Measurements from ENCODE around the gene OSBPL2.

Gene OSBPL2

DNA sequence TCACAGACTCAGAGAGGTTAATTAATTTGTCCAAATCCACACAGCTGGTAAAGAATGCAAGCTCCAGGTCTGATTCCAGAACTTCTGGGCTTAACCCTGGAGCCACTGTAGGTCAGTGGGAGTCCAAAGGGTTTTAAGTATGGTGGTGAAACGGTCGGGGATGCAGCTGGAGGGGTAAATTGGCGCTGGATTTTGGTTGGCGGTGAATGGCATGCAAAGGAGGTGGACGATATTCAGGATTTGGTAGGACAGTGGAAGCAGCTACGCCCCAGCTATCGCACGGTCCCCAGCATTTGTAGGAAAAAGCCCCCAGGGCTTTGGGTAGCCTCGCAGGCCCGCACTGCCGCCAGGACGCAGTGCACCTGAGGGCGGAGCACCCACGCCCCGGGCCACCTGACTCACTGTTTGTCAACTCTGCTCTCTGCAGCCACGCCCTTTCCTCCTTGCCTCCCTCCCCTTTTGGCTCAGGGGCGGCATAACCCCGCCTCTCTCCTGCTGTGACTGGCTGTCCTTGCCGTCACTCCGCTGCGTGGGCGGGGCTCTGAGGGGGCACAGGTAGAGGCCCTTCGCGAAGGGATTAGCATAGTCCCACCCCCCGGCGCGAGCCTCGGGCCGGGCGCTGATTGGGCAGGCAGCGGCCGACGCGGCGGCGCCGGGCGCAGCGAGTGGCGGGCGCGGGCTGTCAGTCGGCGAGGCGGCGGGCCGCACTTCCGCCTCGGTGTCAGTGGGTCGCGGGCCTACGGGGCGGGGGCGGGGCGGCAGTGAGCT lies at the start of gene OSBPL2:
Gene OSBPL2, plus strand, starts transcription at position 721 of the 768 bp plus-strand sequence. CDS start 17,664 bp downstream, outside the sequence.
- H3K4me3 Mint-ChIP-seq = peak within 1 kb of the TSS; percentile 81
- H3K4me1 Mint-ChIP-seq = peaks cover 43% of the 10 kb centered on the region
- ATAC-seq = peak; percentile 99

DNA sequence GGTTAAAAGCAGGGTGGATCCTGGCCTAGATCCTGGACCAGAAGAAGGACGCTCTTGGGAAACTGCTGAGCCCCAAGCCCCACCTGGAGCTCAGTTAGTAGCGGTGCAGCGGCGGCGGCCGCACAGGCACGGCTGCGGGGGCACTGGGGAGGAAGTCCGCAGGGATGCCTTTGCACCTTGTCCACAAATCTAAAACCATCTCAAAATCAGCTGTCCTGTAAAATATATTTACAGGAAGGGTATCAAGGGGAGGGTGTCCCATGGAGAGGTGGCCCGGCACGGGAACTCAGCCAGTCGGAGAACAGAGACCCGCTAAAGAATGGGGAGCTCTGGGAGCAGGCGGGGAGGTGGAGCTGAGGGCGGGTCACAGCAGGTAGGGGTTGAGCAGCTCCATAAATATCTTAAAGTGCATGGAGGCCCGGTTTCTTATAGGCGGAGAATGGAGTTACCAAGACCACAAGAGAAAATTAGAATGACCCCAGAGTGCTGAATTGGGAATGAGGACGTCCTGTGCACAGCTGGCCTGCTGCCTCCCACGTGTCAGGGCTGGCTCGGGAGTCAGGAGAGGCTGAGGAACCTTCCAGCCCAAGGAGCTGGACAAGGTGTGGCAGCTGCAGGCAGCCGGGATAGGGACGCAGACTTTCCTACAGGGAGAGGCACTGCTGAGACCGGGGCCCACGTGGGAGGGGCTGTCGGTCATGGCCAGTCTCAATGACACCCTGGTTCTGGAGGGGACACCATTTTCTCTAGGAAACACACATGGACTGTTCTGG lies 47.5 kb upstream of the OSBPL2 start:
- H3K27me3 Mint-ChIP-seq = no peaks in the 10 kb centered on the region

More for the DNA sequence above, at the start of gene OSBPL2:
- Mint-ChIP-seq H3K9me3 (no peaks in the 10 kb centered on the region), H3K27me3 (no peaks in the 10 kb centered on the region), H3K27ac (peak within 1 kb of the TSS; percentile 92), H3K36me3 (peaks cover 6% of the 10 kb centered on the region)

DNA sequence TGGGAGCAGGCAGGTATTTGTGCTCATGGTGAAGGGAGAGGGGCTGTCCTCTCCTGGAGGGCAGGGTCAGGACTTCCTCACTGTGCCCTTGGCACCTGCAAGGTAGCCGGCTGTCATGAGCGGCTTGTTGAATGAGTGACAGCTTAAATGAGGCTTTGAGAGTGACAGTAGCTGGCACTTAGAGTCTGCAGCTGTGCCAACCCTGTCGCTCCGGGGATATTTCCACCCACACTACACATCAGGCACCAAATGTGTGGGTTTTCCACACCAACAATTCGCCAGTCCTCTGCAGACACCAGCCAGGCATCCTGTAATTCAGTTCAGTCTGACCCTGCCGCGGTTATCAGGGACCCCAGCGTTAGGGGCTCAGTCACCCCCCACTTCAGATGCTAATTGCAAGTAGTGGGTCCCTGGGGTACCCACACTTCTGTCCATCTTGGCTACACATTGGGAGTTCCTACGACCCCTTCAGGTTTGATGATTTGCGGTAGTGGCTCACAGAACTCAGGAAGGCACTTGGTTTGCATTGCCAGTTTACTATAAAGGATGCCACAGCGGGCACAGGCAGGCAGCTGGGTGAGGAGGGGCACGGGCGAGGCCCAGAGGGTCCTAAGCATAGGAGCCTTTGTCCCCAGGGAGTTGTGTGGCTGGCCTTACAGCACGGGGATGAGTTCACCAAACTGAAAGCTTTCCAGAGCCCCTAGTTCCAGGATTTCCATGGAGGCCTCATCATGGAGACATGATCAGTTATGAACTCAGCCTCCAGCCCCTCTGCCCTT lies 46.4 kb upstream of the OSBPL2 start:
- Mint-ChIP-seq H3K4me3 (no peak overlapping the region), H3K27ac (no peak overlapping the region), H3K27me3 (no peaks in the 10 kb centered on the region), H3K9me3 (no peaks in the 10 kb centered on the region), H3K36me3 (peaks cover 27% of the 10 kb centered on the region), H3K4me1 (peaks cover 18% of the 10 kb centered on the region)
- no peak for ATAC-seq

More for the DNA sequence above, 47.5 kb upstream of the OSBPL2 start:
- no peak for ATAC-seq
- Mint-ChIP-seq H3K27ac (no peak overlapping the region), H3K9me3 (no peaks in the 10 kb centered on the region), H3K4me1 (peaks cover 26% of the 10 kb centered on the region), H3K36me3 (peaks cover 26% of the 10 kb centered on the region), H3K4me3 (no peak overlapping the region)

DNA sequence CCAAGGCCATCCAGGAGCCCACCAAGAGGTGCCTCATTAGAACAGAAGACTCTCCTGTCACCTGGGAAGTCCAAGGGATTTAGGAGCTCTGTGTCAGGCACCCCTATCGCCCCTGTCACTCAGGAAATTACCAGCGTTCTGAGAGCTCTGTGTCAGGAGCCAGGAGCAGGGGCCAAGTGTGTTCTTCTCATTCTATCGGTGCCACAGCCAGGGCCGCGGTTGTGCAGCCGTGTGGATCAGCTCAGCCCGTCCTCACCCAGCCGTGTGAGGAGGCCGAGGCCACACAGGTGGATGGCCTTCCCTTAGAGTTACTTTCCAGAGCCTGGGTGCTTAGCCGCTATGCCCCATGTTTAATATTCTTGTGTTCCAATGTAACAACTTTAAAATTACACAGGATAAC lies 45.7 kb upstream of the OSBPL2 start:
- H3K4me3 Mint-ChIP-seq = no peak overlapping the region
- H3K4me1 Mint-ChIP-seq = peaks cover 12% of the 10 kb centered on the region
- no peak overlapping the region for H3K27ac Mint-ChIP-seq
- H3K9me3 Mint-ChIP-seq = no peaks in the 10 kb centered on the region
- H3K27me3 Mint-ChIP-seq = no peaks in the 10 kb centered on the region
- H3K36me3 Mint-ChIP-seq = peaks cover 27% of the 10 kb centered on the region
- no peak for ATAC-seq

DNA sequence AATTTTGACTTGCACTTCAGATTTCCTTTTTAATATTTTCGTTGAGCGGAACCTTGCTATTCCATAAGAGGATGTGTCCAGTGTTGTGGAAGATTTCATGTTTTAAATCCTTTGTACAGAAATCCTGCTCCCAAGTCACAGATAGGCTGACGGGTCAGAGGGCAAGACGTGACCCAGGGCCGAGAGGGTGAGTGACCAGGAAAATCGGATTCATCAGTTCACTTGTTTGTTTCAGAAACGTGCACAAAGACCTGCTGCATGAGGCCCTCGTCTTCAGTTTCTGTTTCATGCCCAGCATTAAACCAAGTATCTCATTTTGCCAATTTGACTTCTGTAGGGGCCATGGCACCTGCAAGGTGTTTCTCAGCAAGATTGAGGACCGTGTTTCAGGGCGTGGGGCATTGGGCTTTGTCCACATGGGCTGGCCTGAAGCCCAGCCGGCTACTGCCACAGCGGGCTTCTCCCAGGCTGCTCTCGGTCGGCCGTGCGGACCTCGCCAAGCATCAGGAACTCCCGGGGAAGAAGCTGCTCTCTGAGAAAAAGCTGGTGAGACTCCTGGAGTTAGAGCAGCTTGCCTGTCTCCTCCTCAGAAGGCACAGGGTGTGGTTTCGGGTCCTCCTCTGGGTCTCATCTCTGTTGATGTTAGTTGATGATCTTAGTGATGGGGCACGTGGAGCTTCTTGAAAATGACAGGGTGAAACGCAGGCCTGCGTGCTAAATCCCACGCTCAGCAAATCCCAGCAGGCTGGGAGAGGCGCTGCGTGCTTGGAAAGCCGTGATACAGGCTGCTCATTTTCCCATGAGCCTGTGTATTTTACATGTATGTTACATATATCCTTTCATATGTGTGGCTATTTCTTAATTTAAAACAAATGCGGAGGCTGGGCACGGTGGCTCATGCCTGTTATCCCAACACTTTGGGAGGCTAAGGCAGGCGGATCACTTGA lies 45.0 kb upstream of the OSBPL2 start:
- ATAC-seq = no peak
- Mint-ChIP-seq H3K27me3 (no peaks in the 10 kb centered on the region), H3K9me3 (no peaks in the 10 kb centered on the region), H3K4me1 (peaks cover 5% of the 10 kb centered on the region), H3K27ac (no peak overlapping the region), H3K4me3 (no peak overlapping the region), H3K36me3 (peaks cover 33% of the 10 kb centered on the region)

DNA sequence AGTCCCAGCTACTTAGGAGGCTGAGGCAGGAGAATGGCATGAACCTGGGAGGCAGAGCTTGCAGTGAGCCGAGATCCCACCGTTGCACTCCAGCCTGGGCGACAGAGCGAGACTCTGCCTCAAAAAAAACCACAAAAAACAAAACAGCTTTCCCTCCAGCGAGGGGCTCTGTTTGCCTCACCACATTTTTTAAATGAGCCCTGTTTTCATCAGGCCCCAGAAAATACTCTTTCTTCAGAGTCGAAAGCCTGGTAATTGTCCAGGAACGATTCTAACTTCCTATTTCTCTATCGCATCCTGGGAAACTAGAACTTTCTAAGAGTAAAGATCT lies 43.3 kb upstream of the OSBPL2 start:
- H3K4me1 Mint-ChIP-seq = peaks cover 6% of the 10 kb centered on the region
- H3K36me3 Mint-ChIP-seq = peaks cover 43% of the 10 kb centered on the region
- H3K27me3 Mint-ChIP-seq = no peaks in the 10 kb centered on the region
- H3K4me3 Mint-ChIP-seq = no peak overlapping the region
- no peaks in the 10 kb centered on the region for H3K9me3 Mint-ChIP-seq
- ATAC-seq = no peak
- H3K27ac Mint-ChIP-seq = peak overlapping the region; percentile 22

DNA sequence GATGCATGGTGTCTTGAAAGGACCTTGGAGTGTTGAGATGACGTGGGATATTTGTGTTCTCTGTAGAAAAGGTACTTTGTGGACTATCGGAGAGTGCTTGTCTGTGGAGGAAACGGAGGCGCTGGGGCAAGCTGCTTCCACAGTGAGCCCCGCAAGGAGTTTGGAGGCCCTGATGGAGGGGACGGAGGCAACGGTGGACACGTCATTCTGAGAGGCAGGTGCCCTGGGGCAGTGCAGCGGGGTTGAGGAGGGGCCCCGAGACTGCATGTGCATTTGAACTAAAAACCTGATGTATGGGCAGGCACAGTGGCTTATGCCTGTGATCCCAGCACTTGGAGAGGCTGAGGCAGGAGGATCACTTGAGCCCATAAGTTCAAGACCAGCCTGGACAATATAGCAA lies 42.6 kb upstream of the OSBPL2 start:
- no peaks in the 10 kb centered on the region for H3K9me3 Mint-ChIP-seq
- no peaks in the 10 kb centered on the region for H3K27me3 Mint-ChIP-seq
- no peak for ATAC-seq
- no peak overlapping the region for H3K4me3 Mint-ChIP-seq
- H3K4me1 Mint-ChIP-seq = peaks cover 10% of the 10 kb centered on the region
- H3K27ac Mint-ChIP-seq = no peak overlapping the region
- H3K36me3 Mint-ChIP-seq = peaks cover 43% of the 10 kb centered on the region

DNA sequence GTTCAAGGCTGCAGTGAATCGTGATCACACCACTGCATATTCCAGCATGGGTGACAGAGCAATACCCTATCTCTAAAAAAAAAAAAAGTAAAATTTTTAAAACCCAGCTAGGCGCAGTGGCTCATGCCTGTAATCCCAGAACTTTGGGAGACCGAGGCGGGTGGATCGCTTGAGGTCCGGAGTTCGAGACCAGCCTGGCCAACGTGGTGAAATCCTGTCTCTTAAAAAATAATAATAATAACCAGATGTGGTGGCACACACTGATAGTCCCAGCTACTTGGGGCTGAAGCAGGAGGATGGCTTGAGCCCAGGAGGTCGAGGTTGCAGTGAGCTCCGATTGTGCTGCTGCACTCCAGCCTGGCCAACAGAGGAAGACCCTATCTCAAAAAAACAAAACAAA lies 42.0 kb upstream of the OSBPL2 start:
- peaks cover 13% of the 10 kb centered on the region for H3K4me1 Mint-ChIP-seq
- no peak overlapping the region for H3K4me3 Mint-ChIP-seq
- peaks cover 42% of the 10 kb centered on the region for H3K36me3 Mint-ChIP-seq
- no peaks in the 10 kb centered on the region for H3K9me3 Mint-ChIP-seq
- no peak for ATAC-seq
- no peaks in the 10 kb centered on the region for H3K27me3 Mint-ChIP-seq
- H3K27ac Mint-ChIP-seq = no peak overlapping the region

DNA sequence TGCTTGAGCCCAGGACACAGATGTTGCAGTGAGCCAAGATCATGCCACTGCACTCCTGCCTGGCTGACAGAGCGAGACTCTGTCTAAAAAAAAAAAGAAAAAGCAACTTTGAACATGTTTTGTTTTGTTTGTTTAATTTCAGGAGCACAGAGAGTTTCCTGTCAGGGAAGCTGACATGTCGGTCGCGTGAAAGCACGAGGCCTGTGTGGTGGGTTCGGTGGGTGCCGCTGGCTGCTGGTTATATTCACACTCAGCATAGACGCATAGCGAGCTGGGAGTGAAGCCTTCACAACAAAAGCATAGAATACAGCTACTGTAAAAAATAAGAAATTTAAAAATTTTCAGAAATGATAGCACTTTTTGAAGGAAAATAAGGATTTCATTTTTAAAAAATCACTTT lies 41.0 kb upstream of the OSBPL2 start:
- Mint-ChIP-seq H3K36me3 (peaks cover 48% of the 10 kb centered on the region), H3K9me3 (no peaks in the 10 kb centered on the region), H3K27ac (no peak overlapping the region), H3K4me1 (peaks cover 24% of the 10 kb centered on the region), H3K4me3 (no peak overlapping the region), H3K27me3 (no peaks in the 10 kb centered on the region)
- no peak for ATAC-seq

DNA sequence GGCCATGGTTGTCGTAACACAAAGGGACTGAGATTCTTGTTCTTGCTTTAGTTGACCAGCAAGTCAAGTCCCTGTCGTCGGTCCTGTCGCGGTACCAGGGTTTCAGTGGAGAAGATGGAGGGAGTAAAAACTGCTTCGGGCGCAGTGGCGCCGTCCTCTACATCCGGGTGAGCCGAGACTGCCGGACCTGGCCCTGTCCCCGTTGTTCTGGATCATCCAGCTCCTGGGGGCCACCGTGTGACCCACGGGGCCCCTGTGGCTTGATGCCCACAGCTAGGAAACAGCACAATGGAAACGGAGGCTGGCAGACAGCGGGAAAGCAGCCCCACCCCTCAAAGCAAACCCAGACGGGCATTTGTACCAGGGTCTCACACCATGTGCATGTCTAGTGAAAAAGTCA lies 40.5 kb upstream of the OSBPL2 start:
- Mint-ChIP-seq H3K4me1 (peaks cover 28% of the 10 kb centered on the region), H3K36me3 (peaks cover 50% of the 10 kb centered on the region), H3K27me3 (no peaks in the 10 kb centered on the region), H3K4me3 (no peak overlapping the region), H3K27ac (no peak overlapping the region), H3K9me3 (no peaks in the 10 kb centered on the region)
- ATAC-seq = no peak

DNA sequence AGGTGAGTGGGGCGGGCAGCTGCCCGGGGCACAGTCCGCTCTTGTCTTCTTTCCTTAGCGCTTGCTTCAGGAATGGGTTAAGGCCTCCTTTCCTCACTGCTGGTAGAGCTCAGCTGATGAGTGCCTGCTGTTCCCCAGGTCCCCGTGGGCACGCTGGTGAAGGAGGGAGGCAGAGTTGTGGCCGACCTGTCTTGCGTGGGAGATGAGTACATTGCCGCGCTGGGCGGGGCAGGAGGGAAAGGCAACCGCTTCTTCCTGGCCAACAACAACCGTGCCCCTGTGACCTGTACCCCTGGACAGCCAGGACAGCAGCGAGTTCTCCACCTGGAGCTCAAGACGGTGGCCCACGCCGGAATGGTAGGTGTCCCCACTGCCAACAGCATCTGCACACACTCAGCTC lies 39.8 kb upstream of the OSBPL2 start:
- H3K4me3 Mint-ChIP-seq = no peak overlapping the region
- H3K36me3 Mint-ChIP-seq = peaks cover 56% of the 10 kb centered on the region
- no peaks in the 10 kb centered on the region for H3K27me3 Mint-ChIP-seq
- ATAC-seq = no peak
- no peaks in the 10 kb centered on the region for H3K9me3 Mint-ChIP-seq
- no peak overlapping the region for H3K27ac Mint-ChIP-seq
- H3K4me1 Mint-ChIP-seq = peaks cover 34% of the 10 kb centered on the region

DNA sequence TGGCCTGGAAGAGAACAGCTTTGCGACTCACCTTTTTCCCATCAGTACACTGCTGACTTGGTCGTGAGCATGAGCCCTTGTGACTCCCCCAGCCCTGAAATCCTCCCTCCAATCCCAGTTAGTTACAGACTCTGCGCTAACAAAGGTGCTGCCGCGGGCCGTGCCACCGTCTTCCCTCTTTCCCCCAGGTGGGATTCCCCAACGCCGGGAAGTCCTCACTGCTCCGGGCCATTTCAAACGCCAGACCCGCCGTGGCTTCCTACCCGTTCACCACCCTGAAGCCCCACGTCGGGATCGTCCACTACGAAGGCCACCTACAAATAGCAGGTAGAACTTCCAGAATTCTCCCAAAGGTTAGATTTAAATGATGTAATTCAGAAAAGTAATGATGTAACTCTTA lies 39.4 kb upstream of the OSBPL2 start:
- Mint-ChIP-seq H3K4me1 (peaks cover 38% of the 10 kb centered on the region), H3K36me3 (peaks cover 59% of the 10 kb centered on the region), H3K9me3 (no peaks in the 10 kb centered on the region), H3K27me3 (no peaks in the 10 kb centered on the region), H3K27ac (no peak overlapping the region), H3K4me3 (no peak overlapping the region)
- no peak for ATAC-seq

DNA sequence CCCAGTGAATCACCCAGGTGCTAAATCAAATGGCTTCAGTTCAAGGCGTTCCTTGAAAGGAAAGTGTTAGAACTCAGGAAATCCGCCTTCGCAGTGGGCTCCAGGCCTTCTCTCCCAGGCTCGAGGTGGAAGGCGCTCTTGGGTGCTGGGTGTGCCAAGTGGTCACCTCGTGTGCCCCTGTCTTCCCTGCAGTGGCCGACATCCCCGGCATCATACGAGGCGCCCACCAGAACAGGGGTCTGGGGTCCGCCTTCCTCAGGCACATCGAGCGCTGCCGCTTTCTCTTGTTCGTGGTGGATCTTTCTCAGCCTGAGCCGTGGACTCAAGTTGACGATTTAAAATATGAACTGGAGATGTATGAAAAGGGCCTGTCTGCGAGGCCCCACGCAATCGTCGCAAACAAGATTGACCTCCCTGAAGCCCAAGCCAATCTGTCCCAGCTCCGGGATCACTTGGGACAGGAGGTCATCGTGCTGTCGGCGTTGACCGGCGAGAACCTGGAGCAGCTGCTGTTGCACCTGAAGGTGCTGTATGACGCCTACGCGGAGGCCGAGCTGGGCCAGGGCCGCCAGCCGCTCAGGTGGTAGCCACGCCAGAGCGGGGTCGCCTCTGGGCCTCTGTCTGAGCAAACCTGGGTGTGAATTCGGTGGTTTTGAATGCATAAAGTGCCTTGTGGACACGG lies 37.7 kb upstream of the OSBPL2 start:
- Mint-ChIP-seq H3K27me3 (no peaks in the 10 kb centered on the region), H3K9me3 (no peaks in the 10 kb centered on the region), H3K36me3 (peaks cover 55% of the 10 kb centered on the region), H3K4me3 (no peak overlapping the region), H3K27ac (peak overlapping the region; percentile 58), H3K4me1 (peaks cover 38% of the 10 kb centered on the region)
- no peak for ATAC-seq
